Ovary (tissue), 9 donors: ENCODE measurements around the gene HPS1. TPM values are rescaled to one million over a fixed set of nuclear protein-coding genes. Genes with fewer than 3 reads are reported as not detected.

ENCODE experiments used
- DNase-seq, 5 donors: peaks; one replicate each; pipeline ENCODE4 v3.0.0-alpha.2; 2019 to 2020
- H3K27ac ChIP-seq, 2 donors: fragments of 200-600 bp; one replicate each; pipeline versions ENCODE4 v1.5.1 to v1.8.0; 2019 to 2022
- H3K27me3 ChIP-seq: fragments of 200-600 bp; one replicate; pipeline ENCODE4 v1.8.0; 2022
- H3K36me3 ChIP-seq: fragments of 200-600 bp; sonication (generic); one replicate; pipeline ENCODE4 v1.5.1; 2019
- H3K4me1 ChIP-seq: one replicate; pipeline ENCODE4 v1.8.1; 2013; ENCODE audit warnings: mild to moderate bottlenecking, moderate library complexity; ENCODE audit not compliant: insufficient read depth
- H3K4me3 ChIP-seq: fragments of 200-600 bp; sonication (generic); one replicate; pipeline ENCODE4 v1.5.1; 2017
- H3K9me3 ChIP-seq, 2 donors: fragments of 200-600 bp in 1 of 2; sonication (generic) in 1 of 2; one replicate each; pipeline versions ENCODE4 v1.5.1 to v1.8.1; 2013 to 2019; ENCODE audit warnings: mild to moderate bottlenecking in 1 of 2, moderate library complexity in 1 of 2
- CTCF ChIP-seq, 3 donors: fragments of 450-650 bp in 2 of 3; fragments of 200-600 bp in 1 of 3; IDR thresholded peaks; one replicate each; pipeline versions ENCODE4 v1.5.1 to v1.8.0; 2016 to 2022; ENCODE audit warnings: antibody characterized with exemption in 3 of 3, mild to moderate bottlenecking in 1 of 3
- EP300 ChIP-seq: sonication (generic); formaldehyde crosslinking; IDR thresholded peaks from one replicate; pipeline ENCODE4 v1.6.1; 2017; ENCODE audit warnings: antibody characterized with exemption
- POLR2A ChIP-seq: fragments of 450-650 bp; IDR thresholded peaks from one replicate; pipeline ENCODE4 v1.6.1; 2017; ENCODE audit warnings: antibody characterized with exemption, mild to moderate bottlenecking, moderate library complexity
- WGBS, 3 donors: extraction: QIAGEN DNeasy Blood & Tissue Kit in 1 of 3; methylation state at CpG; one replicate each; pipeline versions ENCODE4 v1.1.5 to v1.1.7; 2013 to 2017; 5-methylcytosine and 5-hydroxymethylcytosine counted together
- intact Hi-C, 4 donors: fragments of 100-400 bp; cut with DNase I; formaldehyde crosslinking; loops; one replicate each; pipeline versions ENCODE4 v1.11.0 to v1.15.1; 2022 to 2023
- polyA plus RNA-seq, 2 donors: library from polyadenylated mRNA; stranded (reverse); fragments of 200-250 nt in 1 of 2; fragments of 350-450 nt in 1 of 2; fragmentation: Illumina TruSeq in 1 of 2; extraction: RNeasy Lipid Tissue Mini Kit (QIAGEN cat#74804) in 1 of 2; gene quantifications; one replicate each; pipeline ENCODE4 v1.2.3, GENCODE V29; 2013 to 2014
- total RNA-seq, 7 donors: library from RNA; depleted of rRNA in 2 of 7; stranded (reverse); fragments of >200 nt in 2 of 7; fragmentation: NEBNext Ultra II Directional in 3 of 7; extraction: Animal tissue kit (Norgen Biotek cat#: 25700) in 3 of 7; gene quantifications; one replicate each; pipeline versions ENCODE4 v1.1.0 to v1.2.4, GENCODE V29; 2016 to 2023
- donor health status: DM: no; HTN: no; CAD: no; lungs with moderate emphysema.
- donor health status: DM: no; HTN: no; CAD: no.
- donor health status: Bipolar disorder and iron deficiency.
- donor health status: DM: yes; HTN: yes; CAD: no.
- donor health status: DM: no; HTN: no; CAD: no.
- donor health status: DM: yes; HTN: yes; CAD: no.

Gene HPS1
- total and polyA plus RNA-seq, 9 donors, result 32.1 to 56.8 (median 38.3) TPM

GRCh38 chr10:98394851-98395440, 51.8 kb downstream of the HPS1 start:
- Histone ChIP-seq H3K27me3 (no peaks in the 10 kb centered on the region), H3K4me1 (peaks cover 2% of the 10 kb centered on the region), H3K27ac (no peak overlapping the region), H3K4me3 (no peak overlapping the region), H3K36me3 (no peaks in the 10 kb centered on the region), H3K9me3 (no peaks in the 10 kb centered on the region)
- DNase-seq, result no peak
- intact Hi-C loops, result no loop called here
- 81 to 86% (median 83%) methylated on average over 8 of the region's 8 CpGs for whole genome bisulfite sequencing, 3 donors
- no peak for TF ChIP-seq EP300
- TF ChIP-seq POLR2A, result no peak
- TF ChIP-seq CTCF (IDR thresholded peaks at IDR 0.05), result no peak

- peaks cover 2% of the 10 kb centered on the region for H3K4me1 ChIP-seq
- no peak for TF ChIP-seq POLR2A
- TF ChIP-seq EP300, result no peak
- TF ChIP-seq CTCF (IDR thresholded peaks at IDR 0.05), result no peak
- WGBS, 3 donors, result 17 to 21% (median 20%) methylated on average over 8 of the region's 8 CpGs
- no peak overlapping the region for H3K4me3 ChIP-seq
- no peaks in the 10 kb centered on the region for H3K36me3 ChIP-seq
- H3K27me3 ChIP-seq, result no peaks in the 10 kb centered on the region
- intact Hi-C loops, result no loop called here
- DNase-seq, result peak; percentile 48 to 75 (median 56)
- no peaks in the 10 kb centered on the region for H3K9me3 ChIP-seq
- no peak overlapping the region for H3K27ac ChIP-seq
These were observed 55.1 kb downstream of the HPS1 start for GRCh38 chr10:98391578-98391991.

- H3K4me3 ChIP-seq, result no peak overlapping the region
- WGBS, 3 donors, result 86 to 91% (median 90%) methylated on average over 7 of the region's 7 CpGs
- no peak for TF ChIP-seq CTCF (IDR thresholded peaks at IDR 0.05)
- no peak for TF ChIP-seq POLR2A
- no peak for DNase-seq
- H3K36me3 ChIP-seq, result no peaks in the 10 kb centered on the region
- no peak overlapping the region for H3K27ac ChIP-seq
- peaks cover 2% of the 10 kb centered on the region for H3K4me1 ChIP-seq
- intact Hi-C loops, result no loop called here
- H3K9me3 ChIP-seq, result no peaks in the 10 kb centered on the region
- H3K27me3 ChIP-seq, result no peaks in the 10 kb centered on the region
These were observed 55.7 kb downstream of the HPS1 start for GRCh38 chr10:98391065-98391464.

GRCh38 chr10:98390406-98390805, 56.3 kb downstream of the HPS1 start:
- intact Hi-C loops, result no loop called here
- H3K4me1 ChIP-seq, result peaks cover 2% of the 10 kb centered on the region
- DNase-seq, result no peak

More at GRCh38 chr10:98390406-98390805, 56.3 kb downstream of the HPS1 start:
- Histone ChIP-seq H3K27ac (no peak overlapping the region), H3K4me3 (no peak overlapping the region), H3K9me3 (no peaks in the 10 kb centered on the region), H3K27me3 (no peaks in the 10 kb centered on the region), H3K36me3 (no peaks in the 10 kb centered on the region)
- no peak for TF ChIP-seq POLR2A
- no peak for TF ChIP-seq EP300
- no peak for TF ChIP-seq CTCF (IDR thresholded peaks at IDR 0.05)
- WGBS, 3 donors, result 95 to 99% (median 96%) methylated on average over 4 of the region's 4 CpGs
